Vagina (tissue), 2 donors: ENCODE data around the gene FBLN1.

Experiments
- CTCF ChIP-seq, 3 experiments: fragments of 450-650 bp in 2 of 3; fragments of 200-600 bp in 1 of 3; sonication (generic) in 1 of 3; IDR thresholded peaks; one replicate each; pipeline ENCODE4 v1.5.1; 2017 to 2019; ENCODE audit warnings: antibody characterized with exemption in 3 of 3, mild to moderate bottlenecking in 2 of 3, moderate library complexity in 2 of 3
- POLR2A ChIP-seq, 2 donors: fragments of 450-650 bp; IDR thresholded peaks; one replicate each; pipeline ENCODE4 v1.6.1; 2017; ENCODE audit warnings: antibody characterized with exemption in 2 of 2, mild to moderate bottlenecking in 2 of 2, moderate library complexity in 2 of 2
- POLR2AphosphoS5 ChIP-seq, 2 donors: sonication (generic); formaldehyde crosslinking; IDR thresholded peaks; one replicate each; pipeline ENCODE4 v1.9.0; 2017; ENCODE audit warnings: antibody characterized with exemption in 2 of 2, mild to moderate bottlenecking in 2 of 2, low read depth in 1 of 2; ENCODE audit not compliant: insufficient read depth in 1 of 2

GRCh38 chr22:45550416-45550815 lies 47.7 kb downstream of the FBLN1 start:
- TF ChIP-seq CTCF (IDR thresholded peaks at IDR 0.05) = no peak
- TF ChIP-seq POLR2A (IDR thresholded peaks at IDR 0.05) = no peak
- no peak for TF ChIP-seq POLR2AphosphoS5 (IDR thresholded peaks at IDR 0.05; ENCODE audit: insufficient read depth in 1 of 2, low read depth in 1 of 2)
